Endothelial cell of umbilical vein (primary cell): Measurements from ENCODE around the gene ERBIN.

Source experiments
- FOS ChIP-seq: IDR thresholded peaks from 2 replicates; pipeline ENCODE4 v1.6.1; 2011; ENCODE audit warnings: mild to moderate bottlenecking, low read length, moderate library complexity, borderline replicate concordance; ENCODE audit not compliant: insufficient read depth
- POLR2A ChIP-seq: IDR thresholded peaks from 2 replicates; pipeline ENCODE4 v1.6.1; 2012; ENCODE audit warnings: low read depth, mild to moderate bottlenecking, control low read depth, low read length
- TF ChIP-seq, protein P1 (sequence below), 2 donors: IDR thresholded peaks; 1 replicate in 1 of 2; 2 replicates in 1 of 2; pipeline ENCODE4 v1.5.1; 2011; ENCODE audit warnings: low read length in 2 of 2, mild to moderate bottlenecking in 2 of 2, moderate library complexity in 2 of 2, control low read depth in 1 of 2, inconsistent platforms in 1 of 2, low read depth in 1 of 2; ENCODE audit not compliant: insufficient read depth in 1 of 2; ENCODE audit errors: extremely low read depth in 1 of 2

DNA sequence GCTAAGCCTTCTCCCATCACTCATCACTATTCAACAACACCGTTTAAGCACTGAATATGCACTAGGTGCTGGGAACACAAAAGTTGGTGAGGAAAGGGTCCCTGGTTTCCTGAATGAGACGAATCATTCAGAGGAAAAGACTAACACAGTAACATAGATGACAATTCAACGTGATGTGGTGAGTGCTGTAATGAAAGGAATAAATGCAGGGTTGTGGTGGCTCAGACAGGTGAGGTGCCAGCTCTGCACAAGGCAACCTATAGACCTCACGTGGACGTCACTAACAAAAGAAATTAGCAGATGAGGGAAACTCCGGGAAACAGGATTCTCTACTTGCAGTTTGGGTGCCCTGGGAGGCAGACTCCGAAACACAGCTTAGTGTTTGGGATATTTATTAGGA is 40.0 kb upstream of the ERBIN start:
- TF ChIP-seq, protein P1, sequence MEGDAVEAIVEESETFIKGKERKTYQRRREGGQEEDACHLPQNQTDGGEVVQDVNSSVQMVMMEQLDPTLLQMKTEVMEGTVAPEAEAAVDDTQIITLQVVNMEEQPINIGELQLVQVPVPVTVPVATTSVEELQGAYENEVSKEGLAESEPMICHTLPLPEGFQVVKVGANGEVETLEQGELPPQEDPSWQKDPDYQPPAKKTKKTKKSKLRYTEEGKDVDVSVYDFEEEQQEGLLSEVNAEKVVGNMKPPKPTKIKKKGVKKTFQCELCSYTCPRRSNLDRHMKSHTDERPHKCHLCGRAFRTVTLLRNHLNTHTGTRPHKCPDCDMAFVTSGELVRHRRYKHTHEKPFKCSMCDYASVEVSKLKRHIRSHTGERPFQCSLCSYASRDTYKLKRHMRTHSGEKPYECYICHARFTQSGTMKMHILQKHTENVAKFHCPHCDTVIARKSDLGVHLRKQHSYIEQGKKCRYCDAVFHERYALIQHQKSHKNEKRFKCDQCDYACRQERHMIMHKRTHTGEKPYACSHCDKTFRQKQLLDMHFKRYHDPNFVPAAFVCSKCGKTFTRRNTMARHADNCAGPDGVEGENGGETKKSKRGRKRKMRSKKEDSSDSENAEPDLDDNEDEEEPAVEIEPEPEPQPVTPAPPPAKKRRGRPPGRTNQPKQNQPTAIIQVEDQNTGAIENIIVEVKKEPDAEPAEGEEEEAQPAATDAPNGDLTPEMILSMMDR (IDR thresholded peaks at IDR 0.05; ENCODE audit: extremely low read depth in 1 of 2, insufficient read depth in 1 of 2, low read depth in 1 of 2, low read length in 2 of 2) = no peak
- TF ChIP-seq POLR2A (no peak), FOS (no peak)
